ENCODE measurements around the gene GPATCH4.

The GPATCH4 gene

DNA sequence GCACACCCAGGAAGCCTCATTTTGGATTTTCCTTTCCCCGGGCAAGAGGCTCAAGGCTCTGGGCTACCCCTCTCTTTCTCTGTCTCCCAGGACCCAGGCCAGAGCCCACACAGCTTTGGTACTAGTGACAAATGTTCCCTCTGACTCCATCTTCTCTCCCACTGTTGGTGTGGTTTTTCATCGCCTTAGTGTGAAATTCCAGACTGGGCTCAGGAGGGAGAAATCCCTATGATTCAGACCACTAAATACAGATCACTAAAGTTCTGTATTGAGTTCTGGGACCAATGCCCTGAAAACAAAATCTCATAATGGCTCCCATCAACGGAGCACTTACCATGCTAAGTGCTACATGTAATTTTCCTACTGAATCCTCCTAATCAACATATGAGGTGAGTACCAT is 55.0 kb downstream of the GPATCH4 start:
- H3K4me1 ChIP-seq, result peaks cover 2% of the 10 kb centered on the region
- no peaks in the 10 kb centered on the region for H3K79me2 ChIP-seq
- H3K4me2 ChIP-seq (ENCODE audit: low read length), result no peak overlapping the region
- H3K27me3 ChIP-seq (ENCODE audit: control insufficient read depth, insufficient read depth, low read length), result no peaks in the 10 kb centered on the region
- H3K27ac ChIP-seq, result no peak overlapping the region
- H3K9me3 ChIP-seq (ENCODE audit: control insufficient read depth, low read length), result no peaks in the 10 kb centered on the region
- no peak overlapping the region for H3K4me3 ChIP-seq (ENCODE audit: low read depth, low read length)
- H3K36me3 ChIP-seq (ENCODE audit: control insufficient read depth, insufficient read depth, low read length), result no peaks in the 10 kb centered on the region
- no peak for TF ChIP-seq CTCF (IDR thresholded peaks at IDR 0.05)
- H2AFZ ChIP-seq, result no peak overlapping the region
- H3K9ac ChIP-seq, result no peak overlapping the region

GRCh38 chr1:156544592-156545102 is 56.6 kb downstream of the GPATCH4 start:
- TF ChIP-seq CTCF (IDR thresholded peaks at IDR 0.05), result no peak
- Histone ChIP-seq H3K9me3 (ENCODE audit: control insufficient read depth, low read length) (no peaks in the 10 kb centered on the region), H2AFZ (no peak overlapping the region), H3K27ac (no peak overlapping the region), H3K36me3 (ENCODE audit: control insufficient read depth, insufficient read depth, low read length) (no peaks in the 10 kb centered on the region), H3K4me2 (ENCODE audit: low read length) (no peak overlapping the region), H3K27me3 (ENCODE audit: control insufficient read depth, insufficient read depth, low read length) (no peaks in the 10 kb centered on the region), H3K4me3 (ENCODE audit: low read depth, low read length) (no peak overlapping the region), H3K79me2 (no peaks in the 10 kb centered on the region), H3K9ac (no peak overlapping the region), H3K4me1 (peaks cover 2% of the 10 kb centered on the region)

Measured in parathyroid adenoma (tissue), 2 donors.